ENCODE measurements around the gene CYP27B1. TPM values are rescaled to one million over a fixed set of nuclear protein-coding genes. Genes with fewer than 3 reads are reported as not detected.

Gene CYP27B1
- total and polyA plus RNA-seq, 9 of the 15 experiments (the other 6 are each of a cell fraction or from before 2014, with no cell fraction given) = 0.18 to 4.2 (median 1.8) TPM

GRCh38 chr12:57744777-57745484 lies 21.9 kb downstream of the CYP27B1 start, which contains the start of gene TSPAN31 (continued):
- peak; percentile 50; the same call in 1 of the 2 replicates for TF ChIP-seq CEBPG (CRISPR knock-in tag; IDR thresholded peaks at IDR 0.05)
- TF ChIP-seq CEBPG (tag; conservative IDR thresholded peaks at IDR 0.05 in 1 of 2, IDR thresholded peaks at IDR 0.05 in 1 of 2) = peak; percentile 83 to 93
- peak; percentile 64 for TF ChIP-seq NEUROD1 (IDR thresholded peaks at IDR 0.05; ENCODE audit: borderline replicate concordance, low read depth, low read length, partially characterized antibody)
- peak in 1 of 2 experiments; percentile 75; a peak in 1 of 4 replicates for TF ChIP-seq MAZ (CRISPR knock-in tag; conservative IDR thresholded peaks at IDR 0.05 in 1 of 2, IDR thresholded peaks at IDR 0.05 in 1 of 2)
- no peak for TF ChIP-seq GABPB2 (CRISPR knock-in tag; conservative IDR thresholded peaks at IDR 0.05)
- peak; percentile 35 for TF ChIP-seq RBM39 (optimal IDR thresholded peaks at IDR 0.05; ENCODE audit: low read depth, low read length)
- TF ChIP-seq ZBTB40 (IDR thresholded peaks at IDR 0.05) = peak; percentile 89
- TF ChIP-seq ZBTB40 (CRISPR knock-in tag; IDR thresholded peaks at IDR 0.05) = no peak
- no peak; the same call in 1 of the 2 replicates for TF ChIP-seq C11orf30 (IDR thresholded peaks at IDR 0.05; ENCODE audit: low read depth)
- TF ChIP-seq PHB2 (IDR thresholded peaks at IDR 0.05; ENCODE audit: low read depth) = no peak
- TF ChIP-seq, protein P1, sequence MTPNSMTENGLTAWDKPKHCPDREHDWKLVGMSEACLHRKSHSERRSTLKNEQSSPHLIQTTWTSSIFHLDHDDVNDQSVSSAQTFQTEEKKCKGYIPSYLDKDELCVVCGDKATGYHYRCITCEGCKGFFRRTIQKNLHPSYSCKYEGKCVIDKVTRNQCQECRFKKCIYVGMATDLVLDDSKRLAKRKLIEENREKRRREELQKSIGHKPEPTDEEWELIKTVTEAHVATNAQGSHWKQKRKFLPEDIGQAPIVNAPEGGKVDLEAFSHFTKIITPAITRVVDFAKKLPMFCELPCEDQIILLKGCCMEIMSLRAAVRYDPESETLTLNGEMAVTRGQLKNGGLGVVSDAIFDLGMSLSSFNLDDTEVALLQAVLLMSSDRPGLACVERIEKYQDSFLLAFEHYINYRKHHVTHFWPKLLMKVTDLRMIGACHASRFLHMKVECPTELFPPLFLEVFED (CRISPR knock-in tag; conservative IDR thresholded peaks at IDR 0.05) = no peak
- TF ChIP-seq, protein P2, sequence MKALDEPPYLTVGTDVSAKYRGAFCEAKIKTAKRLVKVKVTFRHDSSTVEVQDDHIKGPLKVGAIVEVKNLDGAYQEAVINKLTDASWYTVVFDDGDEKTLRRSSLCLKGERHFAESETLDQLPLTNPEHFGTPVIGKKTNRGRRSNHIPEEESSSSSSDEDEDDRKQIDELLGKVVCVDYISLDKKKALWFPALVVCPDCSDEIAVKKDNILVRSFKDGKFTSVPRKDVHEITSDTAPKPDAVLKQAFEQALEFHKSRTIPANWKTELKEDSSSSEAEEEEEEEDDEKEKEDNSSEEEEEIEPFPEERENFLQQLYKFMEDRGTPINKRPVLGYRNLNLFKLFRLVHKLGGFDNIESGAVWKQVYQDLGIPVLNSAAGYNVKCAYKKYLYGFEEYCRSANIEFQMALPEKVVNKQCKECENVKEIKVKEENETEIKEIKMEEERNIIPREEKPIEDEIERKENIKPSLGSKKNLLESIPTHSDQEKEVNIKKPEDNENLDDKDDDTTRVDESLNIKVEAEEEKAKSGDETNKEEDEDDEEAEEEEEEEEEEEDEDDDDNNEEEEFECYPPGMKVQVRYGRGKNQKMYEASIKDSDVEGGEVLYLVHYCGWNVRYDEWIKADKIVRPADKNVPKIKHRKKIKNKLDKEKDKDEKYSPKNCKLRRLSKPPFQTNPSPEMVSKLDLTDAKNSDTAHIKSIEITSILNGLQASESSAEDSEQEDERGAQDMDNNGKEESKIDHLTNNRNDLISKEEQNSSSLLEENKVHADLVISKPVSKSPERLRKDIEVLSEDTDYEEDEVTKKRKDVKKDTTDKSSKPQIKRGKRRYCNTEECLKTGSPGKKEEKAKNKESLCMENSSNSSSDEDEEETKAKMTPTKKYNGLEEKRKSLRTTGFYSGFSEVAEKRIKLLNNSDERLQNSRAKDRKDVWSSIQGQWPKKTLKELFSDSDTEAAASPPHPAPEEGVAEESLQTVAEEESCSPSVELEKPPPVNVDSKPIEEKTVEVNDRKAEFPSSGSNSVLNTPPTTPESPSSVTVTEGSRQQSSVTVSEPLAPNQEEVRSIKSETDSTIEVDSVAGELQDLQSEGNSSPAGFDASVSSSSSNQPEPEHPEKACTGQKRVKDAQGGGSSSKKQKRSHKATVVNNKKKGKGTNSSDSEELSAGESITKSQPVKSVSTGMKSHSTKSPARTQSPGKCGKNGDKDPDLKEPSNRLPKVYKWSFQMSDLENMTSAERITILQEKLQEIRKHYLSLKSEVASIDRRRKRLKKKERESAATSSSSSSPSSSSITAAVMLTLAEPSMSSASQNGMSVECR (CRISPR knock-in tag; IDR thresholded peaks at IDR 0.05) = peak; percentile 49; the same call in 1 of the 2 replicates
